ENCODE results near the gene HNRNPA2B1.
"Not testable (repeated sequence)": the region's sequence is repeated elsewhere in the genome, so short reads cannot be mapped to it uniquely, and the experiment has no call there.

The HNRNPA2B1 gene

GRCh38 chr7:26185131-26185843 is 15.3 kb downstream of the HNRNPA2B1 start:
- DNase-seq (ENCODE audit: low read depth in 2 of 2), result no peak

GRCh38 chr7:26184281-26185101 is 16.1 kb downstream of the HNRNPA2B1 start:
- not testable (repeated sequence) for DNase-seq (ENCODE audit: low read depth in 2 of 2)

GRCh38 chr7:26183545-26184280 is 16.8 kb downstream of the HNRNPA2B1 start:
- DNase-seq (ENCODE audit: low read depth in 2 of 2), result no peak

GRCh38 chr7:26182706-26183105 is 17.8 kb downstream of the HNRNPA2B1 start:
- no peak for DNase-seq (ENCODE audit: low read depth in 2 of 2)

- DNase-seq (ENCODE audit: low read depth in 2 of 2), result no peak
Observed at GRCh38 chr7:26182283-26182682, 18.3 kb downstream of the HNRNPA2B1 start.

- DNase-seq (ENCODE audit: low read depth in 2 of 2), result no peak
Observed at GRCh38 chr7:26181474-26182227, 18.9 kb downstream of the HNRNPA2B1 start.

- no peak for DNase-seq (ENCODE audit: low read depth in 2 of 2)
Observed at GRCh38 chr7:26180792-26181198, 19.8 kb downstream of the HNRNPA2B1 start.

GRCh38 chr7:26179826-26180497 is 20.6 kb downstream of the HNRNPA2B1 start:
- DNase-seq (ENCODE audit: low read depth in 2 of 2), result no peak

- no peak for DNase-seq (ENCODE audit: low read depth in 2 of 2)
Observed at GRCh38 chr7:26179422-26179821, 21.1 kb downstream of the HNRNPA2B1 start.

GRCh38 chr7:26178272-26178960 is 22.1 kb downstream of the HNRNPA2B1 start:
- DNase-seq (ENCODE audit: low read depth in 2 of 2), result no peak

- DNase-seq (ENCODE audit: low read depth in 2 of 2), result not testable (repeated sequence)
Observed at GRCh38 chr7:26177269-26177668, 23.3 kb downstream of the HNRNPA2B1 start.

- DNase-seq (ENCODE audit: low read depth in 2 of 2), result not testable (repeated sequence)
Observed at GRCh38 chr7:26176696-26177095, 23.9 kb downstream of the HNRNPA2B1 start.

- not testable (repeated sequence) for DNase-seq (ENCODE audit: low read depth in 2 of 2)
Observed at GRCh38 chr7:26175903-26176302, 24.6 kb downstream of the HNRNPA2B1 start.

GRCh38 chr7:26172048-26172447 is 28.5 kb downstream of the HNRNPA2B1 start:
- no peak for DNase-seq (ENCODE audit: low read depth in 2 of 2)

GRCh38 chr7:26171601-26172000 is 28.9 kb downstream of the HNRNPA2B1 start:
- DNase-seq (ENCODE audit: low read depth in 2 of 2), result no peak

- no peak for DNase-seq (ENCODE audit: low read depth in 2 of 2)
Observed at GRCh38 chr7:26170663-26171062, 29.9 kb downstream of the HNRNPA2B1 start.

GRCh38 chr7:26169271-26169670 is 31.3 kb downstream of the HNRNPA2B1 start:
- no peak for DNase-seq (ENCODE audit: low read depth in 2 of 2)

- no peak for DNase-seq (ENCODE audit: low read depth in 2 of 2)
Observed at GRCh38 chr7:26168458-26169023, 32.0 kb downstream of the HNRNPA2B1 start.

- DNase-seq (ENCODE audit: low read depth in 2 of 2), result no peak
Observed at GRCh38 chr7:26167303-26167934, 33.1 kb downstream of the HNRNPA2B1 start.

Data from stimulated activated CD8-positive, alpha-beta memory T cell treated with anti-CD3 and anti-CD28 coated beads, Interleukin-15, amount 100 ng/mL, for 4 hours (primary cell).